GM21529 (cell line): ENCODE measurements around the gene XIRP1.
A peak's percentile ranks its signal among the peaks of the same experiment; 100 is the strongest.

Experiments
- ATAC-seq: cut with Tn5 transposase; IDR thresholded peaks from one replicate; pipeline ENCODE4 v1.9.1; 2021; ENCODE audit not compliant: unreplicated experiment

Gene XIRP1

DNA sequence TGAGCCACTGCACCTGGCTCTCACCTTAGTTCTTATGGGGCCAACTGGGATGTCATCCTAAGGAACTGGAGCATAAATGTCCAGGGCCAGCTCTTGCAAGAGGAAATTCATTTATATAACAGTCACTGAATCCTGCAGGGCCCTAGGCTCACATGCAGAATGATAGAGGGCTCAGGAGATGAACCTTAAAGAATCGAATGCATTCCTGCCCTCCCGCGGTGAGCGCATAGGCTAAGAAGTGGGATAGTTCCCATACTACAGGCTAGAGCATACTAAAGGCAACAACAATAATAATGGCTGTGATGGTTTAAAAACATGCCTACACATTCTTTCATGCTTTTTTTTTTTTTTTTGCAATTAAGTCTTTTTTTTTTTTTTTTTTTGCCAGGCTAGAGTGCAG, 21.9 kb downstream of the XIRP1 start:
- no peak for ATAC-seq

DNA sequence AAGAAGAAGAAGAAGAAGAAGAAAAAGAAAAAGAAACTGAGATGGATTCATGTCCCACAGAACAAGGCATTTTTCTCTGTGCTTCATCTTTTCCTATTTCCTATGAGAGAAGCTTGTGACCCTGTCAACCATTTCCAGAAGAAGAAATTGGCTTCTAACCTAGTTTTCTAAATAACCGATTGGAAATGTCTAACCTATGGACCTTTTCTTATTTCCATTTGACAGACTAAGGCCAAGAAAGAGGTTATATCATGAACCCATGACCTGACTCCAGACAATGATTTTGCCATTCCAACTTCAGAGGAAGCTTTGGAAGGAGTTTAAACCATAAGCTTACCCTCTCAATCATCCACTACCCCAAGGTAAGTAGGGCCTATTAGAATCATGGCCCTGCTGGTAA, 22.7 kb downstream of the XIRP1 start:
- no peak for ATAC-seq

DNA sequence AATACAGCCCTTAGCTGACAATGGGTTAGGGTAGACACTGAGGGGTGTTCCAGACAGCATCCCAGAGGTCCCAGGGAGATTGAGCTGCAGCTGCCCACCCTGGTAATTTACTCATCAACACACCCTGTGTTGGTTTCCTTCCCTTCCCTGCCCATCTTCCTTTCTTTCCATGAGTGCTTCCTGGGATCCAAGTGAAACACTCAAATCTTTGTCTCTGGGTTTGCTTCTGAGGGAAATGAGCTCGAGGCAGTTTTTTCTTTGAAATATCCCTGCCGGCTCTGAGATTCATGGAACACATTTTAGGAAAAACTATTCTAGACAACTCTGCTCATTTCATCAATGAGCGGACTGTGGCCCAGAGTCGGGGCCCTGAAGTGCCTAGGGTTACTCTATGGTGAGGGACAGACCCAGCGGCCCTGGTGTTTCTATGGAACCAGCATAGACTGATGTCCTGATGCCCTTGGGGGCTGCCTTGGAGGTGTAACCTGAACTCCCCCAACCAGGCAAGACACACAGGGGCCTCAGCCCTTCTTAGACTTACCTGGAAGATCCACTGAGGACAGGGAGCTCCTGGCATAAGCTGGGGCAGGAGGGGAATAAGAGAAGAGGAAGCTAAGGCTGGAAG, 24.1 kb downstream of the XIRP1 start:
- no peak for ATAC-seq

DNA sequence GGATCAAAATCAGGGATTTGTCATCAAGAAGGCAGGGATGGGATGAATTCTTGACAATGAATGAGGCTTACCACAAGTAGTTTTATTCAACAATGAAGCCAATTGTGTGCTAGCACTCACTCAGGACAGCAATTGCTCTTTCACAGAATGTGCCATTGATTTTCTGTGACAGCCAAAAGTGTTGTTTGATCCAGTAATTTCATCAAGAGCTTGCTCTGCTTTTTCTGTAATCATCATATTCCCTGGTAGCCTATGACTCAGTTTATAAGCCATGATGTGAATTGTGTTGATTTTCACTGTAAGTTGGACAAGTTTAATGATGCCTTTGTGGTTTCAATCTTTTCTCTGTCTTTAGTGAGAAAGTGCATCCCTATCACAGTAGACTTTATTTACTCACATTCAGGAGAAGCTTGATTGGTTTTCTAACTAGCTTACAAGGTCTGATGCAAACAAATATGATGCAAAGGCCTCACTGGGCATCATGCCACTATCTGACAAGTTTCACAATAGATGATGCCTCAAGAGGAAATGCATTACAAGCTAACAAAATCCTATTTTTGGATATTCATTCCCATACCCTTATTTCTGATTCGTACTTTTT, 25.4 kb downstream of the XIRP1 start:
- no peak for ATAC-seq

DNA sequence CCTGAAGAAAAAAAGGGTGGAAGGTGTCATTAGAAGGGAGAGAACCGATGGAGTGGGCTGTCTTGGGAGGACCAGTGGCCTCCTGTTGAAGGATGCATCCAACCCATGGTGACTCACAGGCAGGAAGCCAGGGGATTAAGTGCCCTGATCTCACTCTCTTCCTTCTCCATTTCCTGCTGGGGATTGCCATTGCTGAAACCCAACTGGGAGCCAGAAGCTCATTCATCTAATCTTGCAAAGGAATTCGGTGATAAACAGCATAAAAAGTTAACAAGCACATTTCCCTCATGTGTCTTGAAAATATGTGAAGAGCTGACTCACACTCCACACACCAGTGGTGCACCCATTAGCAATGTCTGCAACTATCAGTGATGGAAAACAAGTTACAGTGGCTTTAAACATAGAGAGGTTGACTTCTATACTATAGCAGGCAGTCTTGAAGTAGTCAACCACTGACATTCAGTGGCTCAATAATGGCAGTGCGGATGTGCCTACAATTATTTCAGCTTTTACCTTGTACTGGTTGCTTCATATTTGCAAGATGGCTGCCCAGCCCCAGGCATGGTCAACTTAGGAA, 26.2 kb downstream of the XIRP1 start:
- ATAC-seq, result no peak

DNA sequence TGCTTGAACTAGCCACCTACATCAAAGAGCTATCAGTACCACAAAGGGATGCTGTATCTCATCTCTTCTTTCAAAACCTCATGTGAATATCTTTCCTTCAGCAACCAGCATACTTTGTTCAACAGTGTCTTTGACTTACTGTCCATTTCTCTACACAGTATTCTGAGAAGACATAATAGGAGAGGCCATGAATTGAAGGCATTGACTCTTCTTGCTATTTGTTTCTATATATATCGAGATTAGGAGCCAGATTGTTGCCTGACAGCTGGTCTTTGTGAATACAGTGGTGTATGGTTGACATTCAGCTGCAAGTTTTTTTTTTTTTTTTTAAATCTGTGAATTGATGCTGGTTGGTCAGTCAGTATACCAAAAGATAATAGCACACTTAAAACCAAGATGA, 26.9 kb downstream of the XIRP1 start:
- no peak for ATAC-seq

DNA sequence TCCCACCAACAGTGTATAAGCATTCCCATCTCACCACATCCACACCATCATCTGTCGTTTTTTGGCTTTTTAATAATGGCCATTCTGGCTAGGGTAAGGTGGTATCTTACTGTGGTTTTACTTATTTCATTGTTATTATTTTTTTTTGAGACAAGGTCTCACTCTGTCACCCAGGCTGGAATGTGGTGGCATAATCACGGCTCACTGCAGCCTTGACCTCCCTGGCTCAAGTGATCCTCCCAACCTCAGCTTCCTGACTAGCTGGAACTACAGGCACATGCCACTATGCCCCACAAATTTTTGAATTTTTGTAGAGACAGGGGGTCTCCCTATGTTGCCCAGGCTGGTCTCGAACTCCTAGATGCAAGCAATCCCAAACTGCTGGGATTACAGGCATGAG, 28.0 kb downstream of the XIRP1 start:
- ATAC-seq, result no peak

DNA sequence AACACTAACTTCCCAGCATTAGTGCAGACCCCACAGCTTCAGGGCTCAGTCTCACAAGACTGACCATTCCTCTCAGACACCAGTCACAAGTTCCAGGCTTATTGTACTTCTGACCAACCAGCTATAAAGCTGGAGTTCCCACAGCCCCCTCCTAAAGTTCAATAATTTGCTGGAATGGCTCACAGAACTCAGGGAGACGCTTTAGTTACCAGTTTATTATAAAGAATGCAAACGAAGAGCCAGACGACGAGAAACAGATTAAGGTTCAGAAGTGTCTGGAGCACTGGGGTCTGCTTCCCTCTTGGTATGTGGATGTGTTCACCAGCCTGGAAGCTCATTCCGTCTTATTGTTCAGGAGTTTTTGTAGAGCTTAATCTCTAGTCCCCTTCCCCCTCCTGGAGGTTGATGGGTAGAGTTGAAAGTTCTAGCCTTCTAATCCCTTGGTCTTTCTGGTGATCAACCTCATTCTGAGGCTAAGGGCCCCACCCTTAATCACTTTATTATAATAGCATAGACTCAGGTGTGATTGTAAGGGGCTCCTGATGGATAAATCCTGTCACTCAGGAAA, 34.2 kb downstream of the XIRP1 start:
- ATAC-seq, result no peak

DNA sequence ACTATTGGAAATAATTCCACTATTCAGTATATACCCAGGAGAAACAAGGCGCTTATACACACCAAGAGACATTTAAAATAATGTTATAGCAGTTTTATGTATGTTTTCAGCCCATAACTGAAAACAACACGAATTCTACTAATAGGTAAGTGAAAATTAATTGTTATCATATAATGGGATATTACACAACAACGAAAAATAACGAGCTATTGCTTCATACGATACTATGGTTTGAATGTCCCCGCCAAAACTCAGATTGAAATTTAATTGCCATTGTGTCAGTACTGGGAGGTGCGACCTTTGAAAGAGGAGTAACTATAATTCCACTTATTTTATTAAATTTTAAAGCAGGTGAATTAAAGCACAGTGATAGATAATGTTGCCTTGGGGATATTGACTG, 35.0 kb downstream of the XIRP1 start:
- ATAC-seq, result no peak

DNA sequence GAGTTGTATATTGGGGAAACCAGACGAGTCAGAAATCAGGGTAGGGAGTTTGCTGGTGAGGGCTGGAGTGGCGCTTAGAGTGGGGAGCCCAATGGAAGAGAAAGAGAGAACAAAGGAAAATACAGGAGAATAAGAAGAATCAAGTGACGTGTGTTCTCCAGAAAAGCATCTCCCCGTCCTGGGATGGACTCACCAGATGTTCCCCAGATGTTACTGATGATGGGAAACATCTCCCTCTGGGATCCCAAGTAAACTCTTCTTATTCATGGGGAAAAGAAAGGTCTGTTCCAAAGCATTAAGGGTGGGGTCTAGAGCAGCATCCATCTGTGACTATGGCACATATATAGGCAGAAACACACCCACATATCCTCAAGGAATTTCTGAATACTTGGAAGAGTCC, 36.0 kb downstream of the XIRP1 start:
- no peak for ATAC-seq

DNA sequence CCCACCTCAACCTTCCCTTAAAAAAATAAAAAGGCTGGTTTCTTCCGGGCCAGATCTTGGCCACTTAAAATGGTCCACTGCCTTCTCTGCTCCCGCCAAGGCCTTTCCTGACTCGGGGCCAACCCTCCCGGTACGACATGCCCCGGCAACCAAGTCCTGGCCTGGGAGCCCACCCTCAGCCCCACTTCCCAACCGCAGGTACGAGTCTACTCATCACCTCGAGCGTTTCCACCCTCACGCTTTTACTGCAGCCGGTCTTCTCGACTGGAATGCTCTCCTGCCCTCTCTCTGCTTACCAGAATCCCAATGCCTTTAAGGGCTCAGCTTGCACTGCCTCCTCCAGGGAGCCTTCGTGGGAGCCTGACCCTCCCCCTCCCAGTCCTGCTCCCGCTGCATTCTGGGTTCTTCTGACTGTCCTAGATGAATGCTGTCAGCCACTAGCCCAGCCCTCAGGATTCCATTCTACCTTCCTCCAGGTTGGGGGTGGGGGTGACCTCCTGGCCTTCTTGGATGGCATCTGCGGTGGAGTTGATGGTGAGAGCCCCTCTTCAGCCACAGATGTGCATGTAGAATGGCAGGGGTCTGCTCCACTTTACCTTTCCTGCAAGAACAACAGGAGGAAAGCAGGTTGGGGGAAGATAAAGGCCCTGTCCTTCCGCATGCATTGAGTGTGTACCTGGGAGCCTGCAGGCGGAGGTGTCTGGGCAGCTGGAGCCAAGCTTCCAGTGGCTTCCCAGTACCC, 37.9 kb downstream of the XIRP1 start:
- ATAC-seq, result no peak

DNA sequence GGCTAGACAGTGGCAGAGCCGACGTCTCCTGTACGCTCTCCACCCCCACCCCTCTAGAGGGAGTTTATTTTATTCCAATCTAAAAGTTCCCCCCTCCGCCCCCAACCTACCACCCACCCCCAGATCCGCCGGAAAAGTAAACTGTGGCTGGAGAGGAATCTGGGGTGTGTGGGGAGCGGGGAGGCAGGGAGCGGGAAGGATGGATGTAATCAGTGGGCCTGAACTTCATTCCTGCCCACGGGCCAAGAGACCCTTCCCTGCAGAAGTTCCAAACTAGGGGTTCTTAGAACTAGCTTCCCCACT, 38.5 kb downstream of the XIRP1 start:
- ATAC-seq, result no peak

DNA sequence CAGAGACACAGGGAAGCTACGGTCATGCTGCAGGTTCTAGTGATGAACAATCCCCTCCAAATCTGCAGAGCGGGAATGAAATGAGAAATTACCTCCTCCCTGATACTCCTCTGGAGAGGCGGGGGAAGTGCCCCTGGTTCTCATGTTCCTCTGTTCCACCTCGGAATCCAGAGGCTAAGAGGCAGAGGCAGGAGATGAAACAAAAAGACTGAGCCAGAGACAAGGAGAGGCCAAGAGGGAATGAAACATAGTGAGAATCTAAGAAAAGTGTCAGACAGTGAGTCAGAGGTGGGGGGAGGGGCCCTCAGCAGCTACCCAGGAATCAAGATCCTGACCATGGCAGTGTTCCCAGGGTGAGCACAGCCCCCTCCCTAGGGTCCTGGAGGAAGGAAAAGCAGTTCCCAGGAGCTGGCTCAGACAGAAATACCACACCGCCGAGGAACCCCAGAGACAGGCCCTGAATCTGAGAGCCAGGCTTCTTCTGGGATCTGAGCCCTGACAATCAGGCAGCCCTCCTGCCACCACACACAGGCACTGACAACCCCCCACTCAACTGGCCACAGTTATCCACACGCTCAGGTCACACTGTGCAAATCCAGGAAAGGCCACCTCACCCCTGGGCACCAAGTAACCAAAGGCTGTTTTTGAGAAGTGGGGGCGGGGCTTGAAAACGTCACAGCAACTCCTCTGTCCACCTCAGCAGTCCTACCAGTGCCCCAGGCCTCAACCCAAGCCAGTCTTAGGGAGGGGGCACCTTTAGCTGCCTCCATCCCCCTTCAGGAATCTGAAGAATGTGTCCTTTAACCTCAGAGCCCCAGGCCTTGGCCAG, 41.4 kb downstream of the XIRP1 start:
- ATAC-seq, result no peak

DNA sequence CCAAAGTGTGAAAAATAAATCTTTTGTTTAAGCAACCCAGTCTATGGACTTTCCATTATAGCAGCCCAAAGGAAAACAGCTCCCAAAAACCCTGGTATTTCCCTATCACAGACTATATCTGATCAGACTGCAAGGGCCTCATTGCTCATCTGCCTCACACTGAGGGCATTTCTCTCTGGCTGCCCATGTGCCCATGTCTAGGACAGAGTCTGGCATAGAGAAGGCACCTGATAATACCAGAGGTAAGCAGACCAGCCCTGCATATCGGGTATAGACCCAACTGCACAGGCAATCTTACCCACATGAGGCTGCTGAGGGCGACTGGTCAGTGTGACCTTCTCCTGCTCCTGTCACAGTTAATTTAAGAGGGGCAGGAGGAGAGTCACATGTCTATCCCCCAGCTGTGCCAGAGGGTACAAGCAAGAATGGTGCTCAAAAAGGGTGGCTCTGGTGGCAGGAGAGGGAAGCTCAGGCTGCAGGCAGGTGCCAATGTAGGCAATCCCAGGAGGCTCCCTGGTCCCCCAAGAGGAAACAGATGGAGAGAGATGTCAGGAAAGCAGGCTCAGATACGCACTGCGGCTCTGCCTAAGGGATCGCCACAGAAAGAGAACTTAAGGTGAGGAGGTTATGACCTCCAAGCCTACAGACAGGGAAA, 42.1 kb downstream of the XIRP1 start:
- no peak for ATAC-seq

DNA sequence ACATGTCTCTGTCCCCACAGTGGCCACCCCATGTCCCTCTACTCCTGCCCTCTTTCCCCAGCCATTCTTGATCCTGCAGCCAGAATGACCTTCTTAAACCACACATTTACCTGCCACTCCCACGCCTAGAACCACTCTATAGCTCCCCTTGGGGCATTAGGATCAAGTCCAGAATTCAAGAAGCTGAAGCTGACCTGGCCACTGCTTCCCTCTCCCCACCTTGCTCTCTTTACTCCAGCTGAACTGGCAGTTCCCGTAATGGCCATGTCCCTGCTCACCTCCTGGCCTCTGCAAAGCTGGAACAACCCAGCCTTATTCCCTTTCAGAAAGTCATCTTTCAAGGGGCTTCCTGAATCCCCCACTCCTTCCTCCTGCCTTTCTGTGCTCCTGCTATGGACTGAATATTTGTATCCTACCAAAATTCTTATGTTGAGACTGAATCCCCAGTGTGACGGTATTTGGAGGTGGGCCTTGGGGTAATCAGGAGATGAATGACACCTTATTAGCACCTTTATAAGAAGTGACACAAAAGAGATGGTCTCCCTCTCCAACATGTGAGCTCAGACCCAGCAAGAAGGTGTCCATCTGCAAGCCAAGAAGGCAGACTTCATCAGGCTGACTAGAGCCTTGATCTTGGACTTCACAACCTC, 42.8 kb downstream of the XIRP1 start:
- no peak for ATAC-seq

DNA sequence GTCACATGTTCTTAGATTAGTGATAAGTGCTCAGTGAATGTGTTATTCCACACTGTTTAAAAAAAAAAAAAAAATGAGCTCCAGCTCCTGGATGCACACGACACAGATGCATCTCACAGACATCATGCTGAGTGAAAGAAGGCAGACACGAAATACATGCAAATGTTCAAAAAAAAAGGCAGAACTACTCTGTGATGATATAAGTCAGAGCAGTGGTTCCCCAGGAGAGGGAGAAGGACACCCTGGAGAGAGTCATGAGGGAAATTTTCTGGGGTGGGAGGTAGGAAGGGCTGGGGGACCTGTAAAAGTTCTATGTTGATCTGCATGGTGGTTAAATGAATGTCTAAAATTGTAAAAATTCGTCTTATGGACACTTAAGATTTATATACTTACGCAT, 43.3 kb downstream of the XIRP1 start:
- ATAC-seq, result no peak

DNA sequence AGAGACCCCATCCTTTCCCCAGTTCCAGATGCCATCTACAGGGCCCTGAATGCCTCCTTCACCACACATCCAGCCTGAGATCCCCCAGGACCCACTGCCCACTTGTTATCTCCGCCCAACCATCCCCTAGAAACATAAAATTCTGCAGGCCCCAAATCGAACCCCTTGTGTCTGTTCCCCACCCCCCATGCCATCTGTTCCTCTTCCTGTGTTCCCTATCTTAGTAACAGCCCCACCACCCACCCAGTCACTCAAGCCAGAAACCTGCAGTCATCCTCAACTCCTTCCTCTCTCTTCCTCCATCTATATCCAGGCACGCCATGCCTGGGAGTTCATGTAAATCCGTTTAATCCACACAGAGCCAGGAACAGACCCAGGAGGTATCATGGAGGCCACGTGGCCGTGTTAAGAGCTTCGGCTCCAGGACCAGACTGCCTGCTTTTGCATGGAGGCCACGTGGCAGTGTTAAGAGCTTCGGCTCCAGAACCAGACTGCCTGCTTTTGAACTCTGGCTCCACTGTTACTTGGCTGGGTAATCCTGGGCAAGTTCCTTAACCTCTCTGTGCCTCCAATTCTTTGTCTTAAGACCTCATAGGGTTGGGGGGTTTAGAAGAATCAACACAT, 43.8 kb downstream of the XIRP1 start:
- ATAC-seq, result no peak

DNA sequence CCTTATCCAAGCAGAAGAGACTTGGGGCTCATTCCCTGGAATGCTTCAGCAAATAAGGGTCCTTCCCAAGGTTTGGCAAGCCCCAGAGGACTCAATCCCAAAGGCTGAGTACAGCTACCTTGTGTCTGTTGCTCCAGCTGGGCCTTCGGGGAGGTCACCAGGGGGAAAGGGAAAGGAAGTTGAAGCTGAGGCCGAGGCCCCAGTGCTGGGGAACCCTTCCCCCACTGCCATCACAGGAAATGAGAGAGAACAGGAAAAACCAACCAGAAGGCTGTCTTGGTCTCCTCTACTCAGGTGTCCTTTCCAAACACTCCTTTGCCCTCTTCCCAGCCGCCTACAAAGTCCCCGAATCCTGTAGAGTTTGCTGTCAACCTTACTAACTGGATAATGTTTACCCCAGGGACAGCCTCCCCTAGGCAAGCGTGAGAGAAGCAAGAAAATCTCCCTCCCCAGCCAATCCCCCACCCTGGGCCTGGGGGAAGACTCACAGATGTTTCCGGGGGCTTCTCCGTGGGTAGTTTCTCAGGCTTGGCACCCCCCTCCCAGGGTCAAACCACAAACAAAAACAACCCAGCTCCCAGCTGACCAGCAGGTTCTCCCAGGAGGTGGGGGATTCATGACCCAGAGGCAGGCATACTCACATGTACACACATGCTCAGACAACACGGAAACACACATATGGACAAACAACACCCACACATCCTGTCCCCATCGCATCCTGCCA, 44.5 kb downstream of the XIRP1 start:
- peak; percentile 24 for ATAC-seq
